Body of pancreas (tissue), 4 donors: Measurements from ENCODE around the gene ACVRL1. TPM values are rescaled to one million over a fixed set of nuclear protein-coding genes. Genes with fewer than 3 reads are reported as not detected.

Source experiments
- ATAC-seq: fragments of 150-250 bp; one replicate; pipeline ENCODE4 v1.9.1; 2016
- DNase-seq, 4 donors: peaks; one replicate each; pipeline ENCODE4 v3.0.0-alpha.2; 2019
- H3K27ac ChIP-seq, 4 donors: fragments of 200-600 bp; sonication (generic); 1 replicate in 3 of 4; 2 replicates in 1 of 4; pipeline versions ENCODE4 v1.5.1 to v1.6.1; 2016 to 2019; ENCODE audit warnings: mild to moderate bottlenecking in 1 of 4, mixed read lengths in 1 of 4, moderate library complexity in 1 of 4
- H3K27me3 ChIP-seq, 2 donors: fragments of 200-600 bp; sonication (generic); one replicate each; pipeline ENCODE4 v1.6.0; 2016; ENCODE audit warnings: mild to moderate bottlenecking in 1 of 2
- H3K36me3 ChIP-seq, 2 donors: fragments of 200-600 bp; sonication (generic); replicated peaks in 1 of 2; 2 replicates each; pipeline ENCODE4 v1.5.1; 2016; ENCODE audit warnings: low read depth in 2 of 2; ENCODE audit not compliant: insufficient read depth in 1 of 2
- H3K4me1 ChIP-seq: fragments of 200-600 bp; sonication (generic); one replicate; pipeline ENCODE4 v1.6.0; 2016
- H3K4me3 ChIP-seq, 2 donors: fragments of 200-600 bp; sonication (generic); 1 replicate in 1 of 2; 2 replicates in 1 of 2; pipeline ENCODE4 v1.5.1; 2016 to 2019
- H3K9me3 ChIP-seq, 3 donors: fragments of 200-600 bp; sonication (generic); 1 replicate in 2 of 3; 2 replicates in 1 of 3; pipeline ENCODE4 v1.5.1; 2016
- CTCF ChIP-seq, 7 experiments: fragments of 450-650 bp in 4 of 7; fragments of 200-600 bp in 3 of 7; sonication (generic) in 3 of 7; IDR thresholded peaks; one replicate each; pipeline ENCODE4 v1.5.1; 2016 to 2019; ENCODE audit warnings: antibody characterized with exemption in 7 of 7
- POLR2A ChIP-seq, 3 donors: fragments of 450-650 bp; IDR thresholded peaks; one replicate each; pipeline ENCODE4 v1.6.1; 2016; ENCODE audit warnings: antibody characterized with exemption in 3 of 3, mild to moderate bottlenecking in 2 of 3
- WGBS, 2 donors: methylation state at CpG; one replicate each; pipeline ENCODE4 v1.1.5; 2017; 5-methylcytosine and 5-hydroxymethylcytosine counted together
- intact Hi-C: fragments of 100-400 bp; cut with DNase I; formaldehyde crosslinking; loops from one replicate; pipeline ENCODE4 v1.15.1; 2023
- total RNA-seq, 2 donors: library from RNA; depleted of rRNA; stranded (reverse); fragments of >200 nt; gene quantifications; one replicate each; pipeline ENCODE4 v1.1.0, GENCODE V29; 2016

ACVRL1 gene
- total RNA-seq, 2 donors from 2014 or later: 37.1 to 93.9 TPM

GRCh38 chr12:51926064-51926632, 18.8 kb downstream of the ACVRL1 start:
- no peaks in the 10 kb centered on the region for H3K9me3 ChIP-seq
- H3K4me1 ChIP-seq: peaks cover 27% of the 10 kb centered on the region
- DNase-seq (no peak), ATAC-seq (no peak)
- peak overlapping the region in 1 of 4 donors; percentile 10 for H3K27ac ChIP-seq
- intact Hi-C loops: no loop called here
- no peak overlapping the region for H3K4me3 ChIP-seq
- no peaks in the 10 kb centered on the region for H3K36me3 ChIP-seq
- H3K27me3 ChIP-seq: no peaks in the 10 kb centered on the region
- no peak for TF ChIP-seq CTCF (IDR thresholded peaks at IDR 0.05)
- no peak for TF ChIP-seq POLR2A (IDR thresholded peaks at IDR 0.05)
- 43 to 50% methylated on average over 8 of the region's 8 CpGs for WGBS, 2 donors

- H3K9me3 ChIP-seq: no peaks in the 10 kb centered on the region
- 61 to 62% methylated on average over 2 of the region's 2 CpGs for WGBS, 2 donors
- DNase-seq (peak; percentile 64 to 75 (median 68)), ATAC-seq (no peak)
- peaks cover 27% of the 10 kb centered on the region for H3K4me1 ChIP-seq
- peak overlapping the region in 1 of 4 donors; percentile 10 for H3K27ac ChIP-seq
- TF ChIP-seq CTCF (IDR thresholded peaks at IDR 0.05): peak; percentile 30 to 73 (median 66)
- no peak for TF ChIP-seq POLR2A (IDR thresholded peaks at IDR 0.05)
- no peak overlapping the region for H3K4me3 ChIP-seq
- intact Hi-C loops: no loop called here
- H3K27me3 ChIP-seq: no peaks in the 10 kb centered on the region
- no peaks in the 10 kb centered on the region for H3K36me3 ChIP-seq
Observed at GRCh38 chr12:51926718-51927117, 19.4 kb downstream of the ACVRL1 start.

DNA sequence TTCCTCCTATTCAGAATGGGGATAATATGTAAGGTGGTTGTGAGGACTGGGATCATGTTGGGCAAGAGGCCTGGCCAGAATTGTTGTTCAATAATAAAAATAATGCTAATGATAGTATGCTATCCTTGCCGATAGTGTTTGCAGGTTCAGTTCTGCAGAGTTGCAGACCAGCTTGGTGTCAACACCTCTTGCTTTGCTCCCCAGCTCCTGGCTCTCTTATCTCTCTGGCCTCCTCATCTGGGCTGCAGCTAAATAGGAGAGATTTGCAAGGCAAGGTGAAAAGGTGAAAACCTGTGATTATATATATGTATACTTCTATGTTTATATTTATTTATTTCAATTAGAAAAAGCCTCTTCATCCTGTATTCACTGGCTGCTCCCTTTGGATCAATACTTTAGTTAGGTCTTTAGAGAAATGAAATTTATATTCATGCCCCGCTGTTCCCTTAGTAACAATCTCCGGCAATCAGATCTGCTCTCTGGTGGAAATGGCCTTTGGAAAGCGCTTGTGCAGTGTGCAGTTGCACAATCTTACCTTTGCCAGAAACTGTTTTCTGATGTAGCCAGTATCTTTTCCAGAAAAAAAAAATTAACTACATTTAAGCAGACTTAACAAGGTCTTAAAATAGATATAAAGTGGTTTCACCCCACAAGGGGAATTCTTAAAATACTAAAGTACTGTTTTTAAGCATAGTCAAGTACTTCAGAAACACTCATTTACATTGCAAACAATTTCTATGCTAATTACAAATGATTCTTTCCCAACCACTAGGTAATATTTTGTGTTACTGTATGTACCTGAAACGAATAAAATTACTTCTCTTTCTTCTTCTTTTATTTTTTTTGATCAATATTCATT, 25.1 kb downstream of the ACVRL1 start:
- Histone ChIP-seq H3K27me3 (no peaks in the 10 kb centered on the region), H3K36me3 (no peaks in the 10 kb centered on the region), H3K27ac (peak overlapping the region in 1 of 4 donors; percentile 17), H3K9me3 (no peaks in the 10 kb centered on the region), H3K4me3 (no peak overlapping the region), H3K4me1 (peaks cover 8% of the 10 kb centered on the region)
- DNase-seq (peak in 1 of 4 donors; percentile 28), ATAC-seq (peak; percentile 80)
- TF ChIP-seq CTCF (IDR thresholded peaks at IDR 0.05): no peak
- no peak for TF ChIP-seq POLR2A (IDR thresholded peaks at IDR 0.05)
- intact Hi-C loops: no loop called here
- 10 to 19% methylated on average over 5 of the region's 5 CpGs for WGBS, 2 donors

GRCh38 chr12:51934080-51934479, 26.8 kb downstream of the ACVRL1 start:
- TF ChIP-seq POLR2A (IDR thresholded peaks at IDR 0.05) (no peak), CTCF (IDR thresholded peaks at IDR 0.05) (no peak)
- peaks cover 8% of the 10 kb centered on the region for H3K4me1 ChIP-seq
- no peak for DNase-seq
- no peak for ATAC-seq
- WGBS, 2 donors: 89 to 92% methylated on average over 4 of the region's 4 CpGs
- no peaks in the 10 kb centered on the region for H3K9me3 ChIP-seq
- H3K36me3 ChIP-seq: no peaks in the 10 kb centered on the region
- intact Hi-C loops: no loop called here
- H3K27me3 ChIP-seq: no peaks in the 10 kb centered on the region
- no peak overlapping the region for H3K27ac ChIP-seq
- H3K4me3 ChIP-seq: no peak overlapping the region
